Omental fat pad (tissue), 4 donors: ENCODE data around the gene ACSS1. TPM values are rescaled to one million over a fixed set of nuclear protein-coding genes. Genes with fewer than 3 reads are reported as not detected.

Experiments used
- ATAC-seq: fragments of 150-250 bp; one replicate; pipeline ENCODE4 v1.9.1; 2016; ENCODE audit warnings: mild to moderate bottlenecking, moderate library complexity; ENCODE audit not compliant: low FRiP score
- DNase-seq: peaks from one replicate; pipeline ENCODE4 v3.0.0-alpha.2; 2019; ENCODE audit warnings: low spot score
- total RNA-seq, 4 donors: library from RNA; depleted of rRNA; stranded (reverse); fragments of >200 nt; gene quantifications; one replicate each; pipeline ENCODE4 v1.1.0, GENCODE V29; 2016
- TF ChIP-seq, protein P1 (sequence below), 3 donors: fragments of 450-650 bp; IDR thresholded peaks; one replicate each; pipeline ENCODE4 v1.5.1; 2016 to 2017; ENCODE audit warnings: antibody characterized with exemption in 3 of 3, mild to moderate bottlenecking in 3 of 3, moderate library complexity in 2 of 3

ACSS1 gene
- total RNA-seq, 4 donors from 2014 or later = 15.9 to 45.4 (median 19.0) TPM

DNA sequence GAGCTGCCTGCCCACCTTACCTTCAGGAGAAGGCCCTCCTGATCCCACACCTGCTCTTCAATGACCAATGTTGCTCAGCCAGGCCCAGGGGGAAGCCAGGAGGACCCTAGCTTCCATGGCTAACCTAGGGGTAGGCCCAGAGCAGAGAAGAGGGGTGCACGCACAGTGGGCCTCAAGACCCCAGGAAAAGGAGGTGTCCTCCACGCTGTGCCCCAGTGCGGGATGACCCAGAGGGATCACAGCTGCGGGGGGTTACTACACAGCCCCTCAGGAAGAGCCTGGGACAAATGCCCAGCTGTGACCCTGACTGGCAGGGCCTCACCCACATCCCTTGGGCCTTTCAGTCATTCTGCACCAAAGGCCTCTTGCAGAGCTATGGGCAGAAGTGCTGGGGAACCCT, 33.8 kb downstream of the ACSS1 start:
- DNase-seq (no peak), ATAC-seq (no peak)
- TF ChIP-seq, protein P1, sequence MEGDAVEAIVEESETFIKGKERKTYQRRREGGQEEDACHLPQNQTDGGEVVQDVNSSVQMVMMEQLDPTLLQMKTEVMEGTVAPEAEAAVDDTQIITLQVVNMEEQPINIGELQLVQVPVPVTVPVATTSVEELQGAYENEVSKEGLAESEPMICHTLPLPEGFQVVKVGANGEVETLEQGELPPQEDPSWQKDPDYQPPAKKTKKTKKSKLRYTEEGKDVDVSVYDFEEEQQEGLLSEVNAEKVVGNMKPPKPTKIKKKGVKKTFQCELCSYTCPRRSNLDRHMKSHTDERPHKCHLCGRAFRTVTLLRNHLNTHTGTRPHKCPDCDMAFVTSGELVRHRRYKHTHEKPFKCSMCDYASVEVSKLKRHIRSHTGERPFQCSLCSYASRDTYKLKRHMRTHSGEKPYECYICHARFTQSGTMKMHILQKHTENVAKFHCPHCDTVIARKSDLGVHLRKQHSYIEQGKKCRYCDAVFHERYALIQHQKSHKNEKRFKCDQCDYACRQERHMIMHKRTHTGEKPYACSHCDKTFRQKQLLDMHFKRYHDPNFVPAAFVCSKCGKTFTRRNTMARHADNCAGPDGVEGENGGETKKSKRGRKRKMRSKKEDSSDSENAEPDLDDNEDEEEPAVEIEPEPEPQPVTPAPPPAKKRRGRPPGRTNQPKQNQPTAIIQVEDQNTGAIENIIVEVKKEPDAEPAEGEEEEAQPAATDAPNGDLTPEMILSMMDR (IDR thresholded peaks at IDR 0.05) = no peak

DNA sequence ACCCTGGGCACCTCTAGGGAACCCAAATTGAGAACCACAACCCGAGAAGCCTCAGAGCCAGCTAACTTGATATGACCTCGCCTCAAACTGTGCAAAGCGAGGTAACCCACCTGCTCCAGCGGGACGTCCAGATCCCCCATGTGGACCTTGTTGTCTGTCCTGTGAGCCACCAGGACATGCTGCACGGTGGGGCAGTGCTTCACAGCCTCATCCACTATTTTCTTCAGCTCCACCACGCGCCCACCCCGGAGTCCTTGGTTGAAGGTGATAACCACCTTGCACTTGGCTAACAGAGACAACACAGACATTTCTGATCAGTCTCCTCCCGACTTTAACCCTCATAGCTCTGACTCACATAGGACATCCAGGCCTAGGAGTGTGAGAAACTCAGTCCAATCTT, 34.6 kb downstream of the ACSS1 start:
- no peak for ATAC-seq
- TF ChIP-seq, protein P1 (IDR thresholded peaks at IDR 0.05) = no peak
- DNase-seq = no peak

DNA sequence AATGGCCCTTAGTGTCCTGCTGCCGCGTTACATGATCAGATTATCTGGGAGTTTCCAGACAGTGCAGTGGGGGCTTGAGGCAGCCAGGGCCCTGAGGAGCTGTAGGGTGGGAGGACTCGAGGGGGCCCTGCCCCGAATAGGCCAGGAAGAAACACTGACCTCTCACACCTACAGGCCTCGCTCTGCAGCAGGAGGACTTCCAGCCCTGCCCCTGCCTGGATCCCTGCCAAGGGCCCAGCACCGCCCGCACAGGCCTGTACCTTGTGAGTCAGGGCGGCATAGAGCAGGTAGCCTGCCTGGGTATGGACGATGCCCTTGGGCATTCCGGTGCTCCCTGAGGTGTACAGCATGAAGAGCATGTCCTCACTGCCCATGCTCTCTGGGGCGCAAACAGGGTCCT, 35.3 kb downstream of the ACSS1 start:
- TF ChIP-seq, protein P1 (IDR thresholded peaks at IDR 0.05) = no peak
- peak; percentile 49 for ATAC-seq
- DNase-seq = no peak

DNA sequence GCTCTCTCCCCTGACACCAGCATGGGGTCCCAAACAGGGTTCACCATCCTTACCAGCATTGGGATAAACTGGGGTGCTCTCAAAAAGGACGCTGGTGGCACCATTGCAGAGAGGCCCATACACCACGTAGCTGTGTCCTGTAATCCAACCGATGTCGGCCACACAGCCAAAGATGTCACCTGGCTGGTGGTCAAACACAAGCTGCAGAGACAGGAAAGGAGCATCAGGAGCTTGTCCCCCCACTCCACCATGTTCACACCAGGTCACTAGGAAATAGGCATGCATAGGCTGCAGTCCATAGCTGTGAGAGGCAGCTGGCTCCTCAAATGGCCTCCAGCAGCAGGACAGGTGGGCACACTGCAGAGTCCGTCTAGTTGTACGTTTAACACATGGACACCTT, 36.6 kb downstream of the ACSS1 start:
- TF ChIP-seq, protein P1 (IDR thresholded peaks at IDR 0.05) = no peak
- ATAC-seq (no peak), DNase-seq (no peak)

DNA sequence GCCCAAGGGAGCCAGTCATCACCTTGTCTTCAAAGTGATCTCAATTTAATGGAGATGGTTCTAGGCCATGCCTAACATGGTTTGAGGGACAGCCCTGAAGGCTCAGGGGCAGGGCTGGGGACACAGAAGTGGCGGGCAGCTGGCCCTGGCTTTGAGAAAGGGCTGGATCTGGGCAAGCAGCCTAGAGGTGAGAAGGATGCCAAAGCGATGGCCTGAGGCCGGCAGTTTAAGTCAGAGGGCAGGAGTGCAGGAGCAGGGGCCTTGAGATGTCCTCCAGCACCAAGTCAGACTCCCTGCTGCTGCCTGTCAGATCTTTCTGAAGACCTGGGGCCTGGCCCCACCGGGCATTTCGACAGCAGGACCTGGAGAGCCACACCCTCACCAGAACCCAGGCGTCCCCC, 37.0 kb downstream of the ACSS1 start:
- TF ChIP-seq, protein P1 (IDR thresholded peaks at IDR 0.05) = no peak
- ATAC-seq = no peak
- no peak for DNase-seq

DNA sequence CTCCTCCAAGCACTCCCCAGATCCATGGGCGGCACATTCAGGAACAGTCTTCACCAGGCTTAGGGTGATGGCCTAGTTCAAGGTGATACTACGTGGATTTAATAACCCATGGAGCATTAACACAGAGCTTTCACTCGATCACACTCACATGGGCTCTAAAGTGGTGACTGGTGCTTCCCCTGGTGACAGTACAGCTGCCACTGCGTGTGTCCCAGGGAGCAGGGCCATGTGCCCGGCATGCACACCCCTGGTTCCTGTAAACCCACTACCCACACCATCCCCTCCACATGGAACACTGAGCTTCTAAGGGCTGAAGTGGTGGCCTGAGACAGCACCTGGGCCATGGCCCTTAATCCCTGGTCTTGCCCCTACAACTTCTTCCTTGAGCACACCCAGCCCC, 37.6 kb downstream of the ACSS1 start:
- TF ChIP-seq, protein P1 (IDR thresholded peaks at IDR 0.05) = no peak
- no peak for ATAC-seq
- no peak for DNase-seq

DNA sequence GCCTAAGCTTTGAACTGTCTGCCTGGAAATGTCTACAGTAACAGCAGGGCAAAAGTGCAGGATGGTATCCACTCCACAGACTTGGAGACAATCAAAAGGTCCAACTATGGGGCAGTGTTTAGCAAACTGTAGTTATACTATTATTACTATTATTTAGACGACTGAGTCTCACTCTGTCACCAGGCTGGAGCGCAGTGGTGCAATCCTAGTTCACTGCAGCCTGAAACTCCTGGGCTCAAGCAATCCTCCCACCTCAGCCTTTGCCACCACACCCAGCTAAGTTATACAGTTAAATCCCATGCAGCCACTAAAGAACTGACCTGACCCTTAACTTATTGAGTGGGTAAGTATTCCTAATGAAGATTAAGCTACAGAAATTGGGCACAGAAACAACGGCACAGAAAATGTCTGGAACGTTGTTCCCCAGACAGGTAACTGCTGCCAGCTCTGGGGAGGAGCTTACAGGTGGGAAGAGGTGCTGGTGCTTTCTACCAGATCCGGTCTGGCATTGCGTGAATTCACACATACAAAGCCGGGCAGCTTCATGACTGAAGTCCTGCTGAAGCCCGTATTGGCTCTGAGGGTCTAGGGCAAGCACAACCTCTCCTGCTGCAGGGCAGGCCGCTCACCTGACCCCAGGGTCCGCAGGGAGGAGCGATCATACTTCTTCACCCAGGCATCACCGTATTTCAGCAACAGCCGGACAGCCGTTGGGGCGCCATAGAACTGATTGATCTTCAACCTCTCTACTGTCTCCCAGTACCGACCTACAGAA, 38.4 kb downstream of the ACSS1 start:
- no peak for DNase-seq
- TF ChIP-seq, protein P1 (IDR thresholded peaks at IDR 0.05) = no peak
- no peak for ATAC-seq
